ENCODE data around the gene MME.

Gene MME

DNA sequence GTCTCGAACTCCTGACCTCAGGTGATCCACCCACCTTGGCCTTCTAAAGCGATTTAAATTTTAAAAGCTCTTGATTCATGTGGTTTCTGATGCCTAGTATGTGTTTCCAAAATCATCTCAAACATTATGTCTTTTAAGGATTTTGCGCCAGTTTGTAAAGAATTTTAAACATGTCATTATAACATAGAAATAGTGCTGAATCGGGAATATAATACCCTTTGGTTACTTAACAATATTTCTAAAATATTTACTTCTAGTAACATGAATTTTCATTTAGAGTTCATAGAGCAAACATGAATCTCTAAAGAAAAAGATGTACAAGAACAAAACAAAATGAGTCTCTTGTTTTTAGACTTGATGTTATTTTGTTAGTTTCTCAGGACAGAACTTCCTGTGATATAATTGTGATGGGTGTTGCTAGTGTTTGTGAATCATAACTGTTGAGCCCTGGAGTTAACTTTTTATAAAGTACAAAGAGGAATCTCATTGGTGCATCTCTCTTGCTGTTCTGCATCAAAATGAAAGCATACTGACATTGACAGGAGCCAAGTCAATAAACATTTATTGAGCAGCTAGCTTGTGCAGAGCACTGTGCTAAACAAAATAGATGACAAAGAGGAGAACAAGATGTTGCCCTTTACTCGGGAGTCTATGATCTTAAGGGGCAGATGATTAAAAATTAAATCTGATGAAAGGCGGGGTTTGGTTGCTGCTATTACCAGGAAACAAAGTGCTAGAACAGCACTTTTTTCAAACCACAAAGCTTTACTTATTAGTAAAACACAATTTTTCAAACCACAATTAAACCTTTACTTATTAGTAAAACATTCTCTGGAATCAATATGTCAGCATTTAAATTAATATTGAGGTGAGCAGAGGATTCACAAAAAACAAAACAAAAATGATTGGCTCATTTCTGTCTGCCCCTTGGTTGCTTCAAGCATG, 73.4 kb downstream of the MME start:
- no peak for DNase-seq

DNA sequence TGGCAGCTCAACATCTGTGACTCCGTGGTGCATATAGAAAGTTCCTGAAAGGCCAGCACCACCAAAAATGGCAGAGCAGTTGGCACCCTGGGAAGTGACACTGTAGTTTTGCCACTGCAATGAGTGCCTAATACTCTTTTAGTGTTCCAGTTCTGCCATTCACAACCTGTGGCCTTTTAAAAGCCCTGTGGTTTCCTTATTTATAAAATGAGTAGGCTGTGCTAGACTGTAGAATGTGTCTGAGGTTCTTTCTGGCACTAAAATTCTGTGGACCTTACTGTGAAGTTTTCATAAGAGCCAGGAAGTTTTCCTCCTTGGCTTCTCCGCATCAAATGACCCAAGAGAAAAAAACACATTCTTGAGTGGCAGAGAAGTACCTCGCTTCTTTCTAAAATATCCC, 74.1 kb downstream of the MME start:
- DNase-seq: no peak

DNA sequence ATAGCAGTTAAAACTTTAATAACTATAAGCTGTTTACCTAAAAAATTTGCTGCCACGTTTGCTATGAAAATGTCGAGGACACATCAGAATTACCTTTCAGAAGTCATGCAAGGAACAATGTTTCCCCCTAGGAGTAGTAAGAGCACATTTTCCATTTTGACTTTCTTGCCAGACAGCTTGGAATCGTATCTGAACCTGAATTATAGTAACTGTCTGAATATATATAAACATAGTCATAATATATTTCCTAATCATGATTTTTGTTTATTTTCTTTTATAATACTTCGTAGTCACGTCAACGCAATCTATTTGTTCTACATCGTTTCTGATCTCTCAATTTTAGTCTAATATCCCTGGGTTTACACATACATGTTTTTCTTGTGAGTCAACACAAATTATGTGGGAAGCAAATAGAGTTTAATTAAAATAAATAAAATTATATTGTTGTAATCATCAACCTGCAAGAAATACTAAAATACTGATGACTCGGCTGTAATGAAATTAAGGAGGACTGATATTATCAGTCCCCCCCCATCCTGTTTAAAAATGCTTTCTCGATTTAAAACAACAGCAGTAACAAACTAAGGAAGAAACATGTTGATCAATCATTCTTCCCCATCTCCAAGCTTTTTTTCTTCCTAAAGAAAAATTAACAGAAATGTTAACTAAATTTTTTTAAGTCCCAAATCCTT, 78.4 kb downstream of the MME start:
- DNase-seq: no peak

DNA sequence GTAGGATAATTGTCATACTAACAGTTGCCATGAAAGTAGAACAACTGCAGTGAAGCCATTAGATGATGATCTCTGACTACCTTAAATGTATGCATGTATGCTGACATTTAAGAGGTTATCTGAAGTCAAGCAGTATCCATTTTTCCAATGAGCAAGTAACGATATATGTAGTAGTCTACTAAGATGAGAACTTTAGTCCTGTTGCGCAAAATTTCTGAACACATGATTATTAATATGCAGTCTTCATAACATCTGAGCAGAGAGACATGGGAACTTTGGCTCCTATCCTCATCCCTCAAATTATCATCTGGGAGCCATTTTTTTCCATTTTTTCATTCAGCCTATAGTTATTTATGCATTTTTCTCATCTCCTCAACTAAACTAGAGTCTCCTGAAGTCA, 79.2 kb downstream of the MME start:
- DNase-seq: no peak

DNA sequence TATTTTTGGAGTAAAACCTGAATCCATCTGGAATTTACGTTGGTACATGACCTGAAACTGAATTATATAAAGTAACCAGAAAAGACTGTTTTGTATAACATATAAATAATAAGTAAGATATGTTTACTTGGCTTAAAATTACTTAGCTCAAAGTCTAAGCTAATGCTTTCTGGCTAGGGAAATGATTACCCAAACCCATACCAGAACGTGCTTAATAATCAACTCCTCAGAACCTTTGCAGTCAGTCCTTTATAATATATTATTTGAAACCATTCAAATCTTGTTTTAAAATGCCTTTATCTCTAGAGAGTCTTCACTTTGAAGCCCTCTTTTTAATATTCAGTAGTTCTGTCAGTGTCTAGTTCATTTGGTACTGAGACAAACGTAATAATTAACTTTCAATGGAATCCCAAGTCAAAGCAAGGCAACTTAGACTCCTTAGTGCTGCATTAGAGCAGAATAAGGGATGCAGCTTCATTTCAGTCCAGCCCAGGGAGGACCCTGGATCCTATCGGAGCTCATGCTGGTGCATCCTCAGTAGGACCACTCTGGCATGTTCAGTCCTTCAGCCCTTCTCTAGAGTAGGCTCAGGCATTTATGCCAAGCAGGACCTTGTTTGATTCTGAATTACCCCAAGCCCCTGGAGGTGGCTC, 81.6 kb downstream of the MME start:
- no peak for DNase-seq

DNA sequence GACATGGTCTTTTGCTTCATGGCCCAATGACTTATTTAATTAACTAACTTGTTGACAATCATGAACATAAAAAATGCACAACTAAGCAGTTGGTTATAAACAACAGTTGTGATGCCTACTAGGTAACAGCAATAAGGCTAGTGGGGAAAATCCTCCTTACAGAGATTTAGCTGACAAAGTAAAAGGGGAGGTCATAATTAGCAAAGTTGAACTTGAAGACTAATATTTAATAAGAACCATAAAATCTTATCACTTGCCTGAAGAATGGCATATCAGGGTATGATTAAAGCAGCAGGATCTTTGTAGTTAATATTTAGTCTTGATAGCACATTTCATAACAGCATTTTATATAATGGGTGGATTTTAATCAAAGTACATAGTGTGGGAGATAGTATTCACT, 84.2 kb downstream of the MME start:
- DNase-seq: no peak

DNA sequence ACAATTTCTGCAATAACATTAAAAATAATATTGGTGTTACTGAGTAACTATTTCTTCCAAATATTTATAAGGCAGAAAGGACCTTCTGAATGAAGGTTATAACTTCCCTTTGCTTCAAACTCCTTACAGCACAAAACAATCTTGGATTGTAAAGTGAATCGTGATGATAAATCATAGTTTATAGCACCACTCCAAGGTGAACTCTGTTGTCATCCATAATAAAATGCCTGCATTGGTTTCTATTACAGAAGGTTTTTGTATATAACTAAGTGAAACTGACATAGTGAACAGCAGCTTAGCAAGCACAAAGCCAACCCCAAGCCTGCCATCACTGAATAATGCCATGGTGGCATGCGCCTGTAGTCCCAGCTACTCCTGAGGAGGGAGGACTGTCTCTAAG, 86.3 kb downstream of the MME start:
- DNase-seq: no peak

DNA sequence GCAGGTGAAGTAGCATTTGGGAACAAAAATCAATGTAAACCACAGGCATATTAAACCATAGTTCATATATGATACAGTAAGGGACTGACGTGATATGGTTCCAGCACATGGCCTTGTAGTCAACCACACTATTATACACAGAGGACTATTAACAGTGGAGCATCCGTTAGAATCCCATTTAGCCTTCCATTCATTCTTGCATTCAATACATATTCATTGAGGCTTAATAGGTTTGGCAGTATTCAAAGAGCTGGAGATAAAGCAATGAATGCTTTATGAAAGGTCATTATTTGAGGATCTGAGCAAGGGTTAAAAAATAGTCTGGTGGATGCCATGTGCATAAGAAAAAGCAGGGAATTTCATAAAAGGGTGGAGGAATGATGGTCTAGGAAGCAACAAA, 89.1 kb downstream of the MME start:
- no peak for DNase-seq

DNA sequence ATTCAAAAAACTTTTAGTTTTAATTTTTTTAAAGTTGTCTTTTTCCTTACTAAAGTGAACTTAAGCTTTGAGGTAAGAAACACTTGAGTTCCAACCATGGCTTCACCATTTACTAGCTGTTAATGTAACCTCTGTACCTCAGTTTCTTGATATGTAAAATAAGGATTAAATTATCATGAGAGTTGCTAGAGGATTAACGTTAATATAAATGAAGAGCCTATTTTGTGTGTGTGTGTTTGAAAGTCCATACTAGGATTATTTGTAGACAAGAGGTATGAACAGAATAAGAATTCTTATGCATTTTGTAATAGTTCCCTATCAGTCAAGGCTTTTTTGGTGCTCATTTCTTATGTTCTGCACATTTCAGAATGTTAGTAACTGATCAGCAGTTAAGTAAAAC, 93.7 kb downstream of the MME start:
- no peak for DNase-seq

DNA sequence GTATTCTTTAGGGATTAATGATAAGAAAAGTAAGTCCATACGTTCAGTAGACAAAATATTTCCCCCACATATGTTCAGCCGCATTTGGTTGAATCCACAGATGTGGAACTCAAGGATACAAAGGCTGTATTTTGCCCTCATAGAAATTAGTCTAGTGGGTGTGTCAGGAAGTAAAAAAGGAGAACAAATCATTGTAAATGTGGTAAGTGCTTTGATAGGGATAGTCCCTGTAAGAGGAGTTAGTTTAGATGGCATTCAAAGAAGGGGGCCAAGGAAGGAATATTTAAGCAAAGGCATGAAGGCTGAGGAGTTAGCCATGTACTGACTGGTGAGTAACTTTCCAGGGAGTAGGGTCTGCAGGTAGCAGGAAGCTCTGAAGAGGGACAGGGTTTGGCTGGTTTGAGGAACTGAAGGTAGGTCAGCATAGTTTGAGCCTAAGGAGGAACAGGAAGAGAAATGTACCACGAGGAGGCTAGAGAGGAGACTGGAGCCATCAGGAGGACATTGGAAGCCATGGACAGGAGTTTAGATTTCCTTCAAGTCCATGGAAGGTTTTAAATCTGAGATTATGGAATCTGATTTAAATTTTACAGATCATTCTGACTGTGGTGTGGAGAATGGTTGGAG, 98.8 kb downstream of the MME start:
- DNase-seq: no peak

DNA sequence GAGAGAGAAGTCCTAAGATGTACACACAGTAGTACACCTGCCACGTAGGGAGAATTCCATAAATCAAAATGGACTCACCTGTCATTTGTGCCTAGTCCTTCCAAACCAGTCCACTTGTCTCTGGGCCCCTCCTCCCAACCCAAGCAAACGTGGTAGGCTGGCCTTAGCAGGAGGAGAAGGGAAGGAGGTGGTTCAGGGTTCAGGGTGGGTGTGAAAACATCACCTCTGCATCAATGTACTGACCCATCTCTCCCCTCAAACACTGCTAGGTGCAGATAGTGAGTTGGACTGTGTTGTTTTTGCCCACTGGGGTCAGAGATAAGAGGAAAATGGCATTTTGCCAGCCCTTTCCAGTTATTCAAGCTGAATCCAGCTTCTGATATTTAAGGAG, 99.3 kb downstream of the MME start:
- DNase-seq: no peak

DNA sequence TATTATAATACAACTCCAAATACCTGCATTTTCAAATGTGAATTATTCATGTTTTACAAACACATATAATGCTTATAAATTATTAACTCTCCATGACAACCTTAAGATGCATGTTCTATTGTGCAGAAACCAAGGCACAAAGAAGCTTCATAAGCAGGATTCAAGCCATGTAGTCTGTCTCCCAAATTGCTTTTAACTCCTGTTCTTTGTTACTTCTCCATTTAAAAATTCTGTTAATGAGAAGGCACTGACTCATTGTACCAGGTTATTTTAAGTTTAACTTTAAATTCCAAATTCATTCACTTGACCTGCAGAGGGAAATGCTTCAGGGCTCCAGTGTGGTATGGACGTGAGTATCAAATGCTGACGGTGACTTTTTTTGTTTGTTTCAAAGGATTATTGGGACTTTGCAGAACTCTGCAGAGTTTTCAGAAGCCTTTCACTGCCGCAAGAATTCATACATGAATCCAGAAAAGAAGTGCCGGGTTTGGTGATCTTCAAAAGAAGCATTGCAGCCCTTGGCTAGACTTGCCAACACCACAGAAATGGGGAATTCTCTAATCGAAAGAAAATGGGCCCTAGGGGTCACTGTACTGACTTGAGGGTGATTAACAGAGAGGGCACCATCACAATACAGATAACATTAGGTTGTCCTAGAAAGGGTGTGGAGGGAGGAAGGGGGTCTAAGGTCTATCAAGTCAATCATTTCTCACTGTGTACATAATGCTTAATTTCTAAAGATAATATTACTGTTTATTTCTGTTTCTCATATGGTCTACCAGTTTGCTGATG, 100.0 kb downstream of the MME start:
- DNase-seq: no peak

DNA sequence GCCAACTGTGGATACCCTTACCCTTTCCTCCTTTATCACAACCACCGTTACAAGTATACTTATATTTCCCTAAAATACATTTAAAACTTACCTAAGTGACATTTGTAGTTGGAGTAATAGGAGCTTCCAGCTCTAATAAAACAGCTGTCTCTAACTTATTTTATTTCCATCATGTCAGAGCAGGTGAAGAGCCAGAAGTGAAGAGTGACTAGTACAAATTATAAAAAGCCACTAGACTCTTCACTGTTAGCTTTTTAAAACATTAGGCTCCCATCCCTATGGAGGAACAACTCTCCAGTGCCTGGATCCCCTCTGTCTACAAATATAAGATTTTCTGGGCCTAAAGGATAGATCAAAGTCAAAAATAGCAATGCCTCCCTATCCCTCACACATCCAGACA, 102.3 kb downstream of the MME start:
- DNase-seq: no peak

DNA sequence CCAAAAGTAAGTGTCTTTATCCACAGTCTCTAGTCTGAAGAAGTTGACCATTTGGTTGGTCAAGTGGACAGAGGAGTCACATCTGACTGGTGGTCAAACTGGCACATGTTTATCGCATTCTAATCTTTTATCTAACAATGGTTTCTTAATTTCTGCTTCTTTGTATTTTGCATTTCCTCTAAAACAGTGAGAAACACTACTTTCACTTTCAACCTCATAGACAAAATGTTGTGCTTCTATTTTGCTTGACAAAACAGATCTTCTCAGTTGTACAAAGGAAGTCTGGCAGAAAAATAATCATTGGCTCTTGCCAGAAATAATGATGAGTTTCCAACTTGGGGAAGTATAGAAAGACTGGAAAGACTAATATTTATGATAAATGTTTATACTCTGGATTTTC, 103.9 kb downstream of the MME start:
- no peak for DNase-seq

DNA sequence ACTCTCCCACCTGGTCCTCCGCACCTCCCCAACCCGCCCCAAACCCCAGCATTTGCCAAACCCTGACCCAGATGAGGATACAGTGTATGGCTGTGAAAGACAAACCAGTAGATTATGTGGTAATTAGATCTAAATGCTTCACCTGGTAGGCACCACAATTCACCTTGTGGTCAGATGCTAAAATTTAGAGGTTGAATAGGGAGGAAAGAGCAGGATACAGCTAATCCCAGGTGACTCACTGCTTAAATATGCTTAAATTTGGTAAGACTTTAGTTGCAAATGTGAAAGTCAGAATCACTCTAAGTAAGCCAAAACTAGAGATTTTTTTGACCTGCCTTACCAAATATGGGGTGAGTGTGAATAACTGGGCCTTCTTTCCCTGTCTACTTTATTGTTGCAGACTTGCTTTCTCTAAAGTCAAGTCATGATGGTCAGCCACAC, 105.5 kb downstream of the MME start:
- no peak for DNase-seq

DNA sequence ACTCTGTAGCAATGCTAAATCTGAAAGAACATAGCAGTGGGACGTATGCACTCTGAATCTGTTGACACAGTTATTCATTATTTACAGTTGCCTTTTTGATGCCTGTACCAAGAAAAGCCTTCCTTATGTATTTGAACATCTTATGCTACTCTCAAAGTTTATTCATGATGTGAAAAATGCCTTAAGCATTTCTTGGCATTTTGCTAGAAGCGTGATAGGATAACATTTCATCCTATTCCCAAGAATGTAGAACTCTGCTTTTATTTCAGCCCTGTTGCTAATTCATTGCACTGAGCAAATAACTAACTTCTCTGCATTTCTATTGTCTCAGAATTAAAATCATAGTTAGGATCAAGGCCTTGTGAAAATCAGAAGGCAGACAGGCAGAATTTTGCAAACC, 107.9 kb downstream of the MME start:
- DNase-seq: no peak

DNA sequence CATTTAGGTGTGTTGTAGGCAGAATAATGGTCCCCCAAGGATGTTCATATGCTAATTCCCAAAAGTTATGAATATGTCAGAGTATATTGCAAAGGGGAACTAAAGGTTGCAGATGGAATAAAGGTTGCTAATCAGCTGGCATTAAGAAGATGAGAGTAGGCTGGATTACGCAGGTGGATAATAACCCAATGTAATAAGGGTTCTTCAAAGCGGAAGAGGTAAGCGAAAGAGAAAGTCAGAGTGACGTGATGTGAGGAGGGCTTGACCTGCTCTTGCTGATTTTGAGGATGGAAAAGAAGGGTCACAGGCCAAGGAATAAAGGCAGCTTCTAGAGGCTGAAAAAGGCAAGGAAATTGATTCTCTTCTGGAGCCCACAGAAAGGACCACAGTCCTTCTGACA, 109.4 kb downstream of the MME start:
- no peak for DNase-seq

DNA sequence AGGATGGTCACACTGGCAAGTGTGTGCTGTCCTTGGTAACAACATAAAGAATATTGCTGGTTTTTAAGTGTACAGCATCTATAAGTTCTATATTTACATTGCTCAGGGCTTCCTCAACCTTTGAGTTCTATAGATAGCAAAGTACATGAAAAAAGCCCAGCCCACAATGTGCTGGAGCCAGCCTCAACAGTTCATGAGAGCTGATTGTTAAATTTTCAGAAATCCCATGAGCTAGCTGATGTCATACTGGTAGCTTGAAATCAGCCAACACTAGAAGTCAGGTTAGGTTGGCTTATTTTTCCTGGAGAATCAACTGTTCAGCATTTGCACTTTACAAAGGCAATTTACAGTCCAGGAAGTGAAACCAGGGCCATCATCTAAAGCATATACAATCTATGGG, 110.6 kb downstream of the MME start:
- DNase-seq: no peak

DNA sequence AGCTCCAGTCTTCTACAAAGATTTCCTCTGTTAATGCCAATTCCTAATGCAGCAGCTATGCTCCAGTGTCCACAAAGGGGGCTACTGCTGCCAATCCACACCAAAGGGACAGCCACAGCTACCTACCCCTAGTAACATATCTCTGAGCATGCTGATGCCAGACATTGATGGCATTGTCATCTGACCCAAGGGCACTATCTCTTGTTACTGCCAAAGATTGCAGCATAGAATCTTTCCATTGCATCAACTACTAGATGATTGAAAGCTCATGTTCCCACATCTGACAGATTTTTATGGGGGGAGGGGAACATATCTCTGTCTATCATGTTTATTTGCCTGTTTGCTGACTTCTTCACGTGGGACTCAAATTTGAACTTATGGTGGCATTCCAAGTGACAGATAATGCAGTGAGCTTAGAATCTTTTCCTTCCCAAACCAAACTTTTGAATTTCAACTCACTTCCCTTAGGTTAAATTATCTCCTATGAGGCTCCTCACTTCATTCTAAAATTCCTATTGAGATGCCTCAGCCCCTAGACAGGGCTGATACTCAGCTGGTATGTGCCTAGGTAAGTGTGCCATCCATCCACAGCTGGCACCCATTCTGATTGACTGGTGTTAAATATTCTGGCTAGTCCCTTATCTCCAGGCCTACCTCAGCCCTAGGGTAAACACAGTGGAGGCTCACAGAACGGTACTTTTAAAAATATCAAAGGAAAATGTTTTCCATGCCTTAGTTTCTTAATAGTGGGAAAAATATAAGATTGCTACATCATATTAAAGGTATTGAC, 113.0 kb downstream of the MME start:
- DNase-seq: no peak

DNA sequence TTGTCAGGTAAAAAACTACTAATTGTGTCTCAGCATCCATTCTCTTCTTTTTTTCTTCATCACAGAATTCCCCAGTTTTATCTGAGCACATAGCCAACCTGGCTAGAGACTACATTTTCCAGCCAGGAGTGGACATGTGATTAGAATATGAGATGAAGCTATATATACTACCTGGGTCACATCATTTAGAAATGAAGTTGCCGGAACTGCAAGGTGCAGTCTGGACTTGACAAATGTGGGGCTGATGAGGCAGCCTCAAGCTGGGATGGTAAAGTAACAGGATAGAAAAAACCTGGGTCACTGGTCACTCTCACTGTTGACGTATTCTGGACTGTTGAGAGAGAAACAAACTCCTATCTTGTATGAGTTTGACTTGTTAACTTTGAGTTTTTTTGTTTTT, 113.7 kb downstream of the MME start:
- no peak for DNase-seq

Data from bone marrow (tissue), 2 donors.